ENCODE measurements around the gene TMX4.
A peak's percentile ranks its signal among the peaks of the same experiment; 100 is the strongest.
"Not testable (repeated sequence)": the region's sequence is repeated elsewhere in the genome, so short reads cannot be mapped to it uniquely, and the experiment has no call there.

Gene TMX4

GRCh38 chr20:7967199-7967844, 52.2 kb downstream of the TMX4 start:
- peak; percentile 3 for DNase-seq (ENCODE audit: low spot score)

DNA sequence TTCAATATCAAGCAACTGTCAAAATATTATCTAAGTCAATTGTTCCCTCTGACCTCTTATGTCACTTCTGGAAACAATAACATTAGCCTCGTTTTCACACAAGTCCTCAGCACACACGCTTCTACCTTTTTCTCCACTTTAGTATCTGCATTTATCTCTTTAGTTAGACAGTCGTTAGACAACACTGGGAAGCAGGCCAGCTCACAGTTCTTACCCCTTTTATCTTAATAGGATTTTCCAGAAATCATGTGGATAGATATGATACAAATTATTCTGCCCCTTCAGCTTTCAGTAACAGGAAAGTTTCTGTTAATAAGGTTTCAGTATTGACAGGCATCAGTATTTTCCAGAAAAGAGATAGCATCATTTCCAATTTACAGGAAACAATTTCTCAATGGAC, 53.4 kb downstream of the TMX4 start:
- DNase-seq (ENCODE audit: low spot score): no peak

GRCh38 chr20:7959484-7959883, 60.1 kb downstream of the TMX4 start:
- DNase-seq (ENCODE audit: low spot score): no peak

DNA sequence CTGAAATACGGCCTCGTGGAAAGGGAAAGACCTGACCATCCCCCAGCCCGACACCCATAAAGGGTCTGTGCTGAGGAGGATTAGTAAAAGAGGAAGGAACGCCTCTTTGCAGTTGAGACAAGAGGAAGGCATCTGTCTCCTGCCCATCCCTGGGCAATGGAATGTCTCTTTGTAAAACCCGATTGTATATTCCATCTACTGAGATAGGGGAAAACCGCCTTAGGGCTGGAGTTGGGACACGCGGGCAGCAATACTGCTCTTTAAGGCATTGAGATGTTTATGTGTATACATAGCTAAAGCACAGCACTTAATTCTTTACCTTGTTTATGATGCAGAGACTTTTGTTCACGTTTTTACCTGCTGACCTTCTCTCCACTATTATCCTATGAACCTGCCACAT, 63.0 kb downstream of the TMX4 start:
- not testable (repeated sequence) for DNase-seq (ENCODE audit: low spot score)

DNA sequence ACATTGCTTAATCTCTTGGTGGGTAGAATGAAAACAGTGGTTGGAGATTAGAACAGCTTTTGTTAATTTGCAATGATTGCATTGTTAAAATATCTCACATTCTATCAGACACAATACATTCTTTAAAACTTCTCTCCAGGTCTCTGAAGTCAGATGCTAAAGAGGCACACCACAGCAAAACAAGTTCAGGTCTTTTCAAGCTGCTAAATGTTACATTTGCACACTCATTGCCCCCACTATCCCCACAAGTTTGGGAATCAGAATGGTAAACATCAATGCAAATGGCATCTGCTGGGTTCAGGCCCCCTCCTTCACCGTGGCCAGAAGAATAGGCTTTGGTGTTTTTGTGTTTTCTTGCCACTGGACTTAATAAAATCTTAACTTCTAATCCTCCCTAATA, 69.2 kb downstream of the TMX4 start:
- no peak for DNase-seq (ENCODE audit: low spot score)

DNA sequence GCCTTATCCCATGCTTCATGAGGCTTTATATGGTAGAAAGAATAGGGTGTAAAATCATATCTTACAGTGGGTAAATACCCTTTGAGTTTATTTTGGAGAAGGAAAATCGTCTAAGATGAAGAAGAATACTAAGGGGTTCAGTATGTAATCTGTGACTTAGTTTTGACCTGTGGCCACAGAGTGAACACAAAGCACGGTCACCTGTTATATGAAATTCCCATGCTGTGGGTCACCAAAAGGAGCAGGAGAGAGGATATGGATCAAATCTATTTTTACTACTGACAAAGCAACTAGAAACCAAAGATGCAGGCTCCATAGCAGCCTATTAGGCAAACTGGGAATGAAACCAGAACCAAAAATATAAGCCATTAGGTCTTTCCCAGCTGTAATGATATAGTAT, 75.7 kb downstream of the TMX4 start:
- DNase-seq (ENCODE audit: low spot score): no peak

DNA sequence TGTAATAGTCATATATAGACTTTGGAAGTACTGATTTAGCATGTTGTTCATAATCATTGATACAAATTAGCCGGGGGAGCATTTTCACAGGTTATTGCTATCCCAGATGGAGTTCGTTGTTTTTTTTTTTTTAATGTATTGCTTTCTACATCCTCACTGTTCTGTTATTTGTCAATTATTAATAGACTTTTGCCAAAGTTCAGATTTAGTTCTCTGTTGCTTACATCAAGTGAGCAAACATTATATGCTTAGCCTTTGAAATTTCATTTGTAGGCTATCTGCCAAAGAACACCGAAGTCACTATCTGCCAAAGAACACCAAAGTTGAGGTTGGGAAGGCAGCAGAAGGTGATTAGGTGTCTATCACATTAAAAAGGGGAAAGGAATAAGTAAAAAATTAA, 79.2 kb downstream of the TMX4 start, which contains the start of gene HAO1:
TSS of gene HAO1 (minus strand) at position 118 of the 400 bp plus-strand sequence. CDS start at position 82, 36 bp downstream.
- no peak for DNase-seq (ENCODE audit: low spot score)

DNA sequence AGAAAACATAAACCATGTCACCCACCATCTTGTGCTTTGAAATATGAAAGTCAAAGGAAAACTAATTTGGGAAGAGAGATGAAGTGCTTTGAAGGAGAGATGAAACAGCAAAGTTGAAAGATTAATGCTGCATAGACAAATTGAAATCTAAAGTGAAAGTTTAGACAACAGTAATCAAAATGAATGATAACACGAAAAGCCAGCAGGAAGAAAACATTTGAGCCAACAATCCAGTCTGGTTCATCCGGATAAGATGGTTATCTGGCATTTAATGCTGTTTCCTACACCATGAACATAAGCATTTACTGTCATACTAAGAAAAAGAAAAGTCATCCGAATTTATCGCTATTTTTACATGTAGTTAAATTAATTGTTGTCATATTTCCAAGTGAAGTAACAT, 79.9 kb downstream of the TMX4 start:
- DNase-seq (ENCODE audit: low spot score): no peak

DNA sequence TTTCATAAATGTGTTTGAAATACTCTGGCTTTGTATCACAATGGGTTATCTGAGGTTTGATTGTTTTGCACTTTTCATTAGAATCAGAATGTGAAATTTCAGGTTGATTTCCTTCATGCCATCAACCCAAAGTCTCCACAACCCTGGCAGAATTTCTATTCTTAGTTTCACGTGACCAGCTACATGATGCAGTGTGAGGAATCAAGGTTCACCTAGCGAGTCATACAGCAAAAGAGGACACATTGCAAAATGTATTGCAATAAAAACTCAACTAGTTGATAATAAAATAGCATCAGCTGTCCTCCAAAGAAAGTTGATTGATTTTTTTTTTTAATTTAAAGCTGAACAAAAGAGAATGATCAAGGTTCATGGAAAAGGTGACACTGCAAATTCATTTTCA, 81.5 kb downstream of the TMX4 start:
- DNase-seq (ENCODE audit: low spot score): no peak

GRCh38 chr20:7937328-7937727, 82.2 kb downstream of the TMX4 start:
- no peak for DNase-seq (ENCODE audit: low spot score)

- no peak for DNase-seq (ENCODE audit: low spot score)
These were observed 84.5 kb downstream of the TMX4 start for GRCh38 chr20:7935027-7935551.

DNA sequence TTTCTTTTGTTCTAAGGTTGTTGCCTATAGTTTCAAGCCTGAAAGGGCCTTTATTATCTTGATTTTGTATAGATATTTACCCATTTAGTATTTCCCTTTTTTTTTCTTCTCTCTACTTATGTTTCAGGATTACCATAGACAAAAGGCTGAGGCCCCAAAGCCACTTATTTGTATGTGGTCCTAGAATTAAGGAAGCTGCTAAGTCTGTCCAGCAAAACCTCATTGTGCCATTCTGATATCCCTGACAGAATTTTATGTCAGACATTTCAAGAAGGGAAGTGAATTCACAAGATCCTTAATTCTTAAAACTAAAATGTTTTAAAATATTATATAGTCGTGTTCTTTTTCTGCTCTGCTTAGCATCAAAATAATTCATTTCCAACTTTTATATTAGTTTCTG, 86.2 kb downstream of the TMX4 start:
- DNase-seq (ENCODE audit: low spot score): no peak

- DNase-seq (ENCODE audit: low spot score): no peak
These were observed 89.2 kb downstream of the TMX4 start for GRCh38 chr20:7930343-7930742.
